ENCODE measurements around the gene KRT7.
A peak's percentile ranks its signal among the peaks of the same experiment; 100 is the strongest.
"Not testable (repeated sequence)": the region's sequence is repeated elsewhere in the genome, so short reads cannot be mapped to it uniquely, and the experiment has no call there.

Gene KRT7

GRCh38 chr12:52227606-52228166, 5.4 kb upstream of the KRT7 start:
- no peak overlapping the region for H3K27ac ChIP-seq
- DNase-seq (ENCODE audit: low read depth, low spot score), result no peak

GRCh38 chr12:52228366-52228765, 4.7 kb upstream of the KRT7 start:
- peak overlapping the region; percentile 98 for H3K27ac ChIP-seq
- no peak for DNase-seq (ENCODE audit: low read depth, low spot score)

- peak overlapping the region; percentile 98 for H3K27ac ChIP-seq
- no peak for DNase-seq (ENCODE audit: low read depth, low spot score)
Observed at GRCh38 chr12:52228931-52229330, 4.1 kb upstream of the KRT7 start.

- peak overlapping the region; percentile 98 for H3K27ac ChIP-seq
- no peak for DNase-seq (ENCODE audit: low read depth, low spot score)
Observed at GRCh38 chr12:52229836-52230343, 3.2 kb upstream of the KRT7 start.

- H3K27ac ChIP-seq, result peak overlapping the region; percentile 98
- DNase-seq (ENCODE audit: low read depth, low spot score), result no peak
Observed at GRCh38 chr12:52230364-52231281, 2.4 kb upstream of the KRT7 start.

GRCh38 chr12:52231305-52232202, 1.5 kb upstream of the KRT7 start:
- H3K27ac ChIP-seq, result peak overlapping the region; percentile 98
- DNase-seq (ENCODE audit: low read depth, low spot score), result no peak

GRCh38 chr12:52232203-52232673, 805 bp upstream of the KRT7 start:
- peak overlapping the region; percentile 98 for H3K27ac ChIP-seq
- no peak for DNase-seq (ENCODE audit: low read depth, low spot score)

- H3K27ac ChIP-seq, result peak overlapping the region; percentile 98
- DNase-seq (ENCODE audit: low read depth, low spot score), result no peak
Observed at GRCh38 chr12:52233462-52234207, 592 bp downstream of the KRT7 start.

- peak overlapping the region; percentile 98 for H3K27ac ChIP-seq
- no peak for DNase-seq (ENCODE audit: low read depth, low spot score)
Observed at GRCh38 chr12:52234223-52234810, 1.3 kb downstream of the KRT7 start.

GRCh38 chr12:52235001-52235764, 2.1 kb downstream of the KRT7 start:
- DNase-seq (ENCODE audit: low read depth, low spot score), result no peak
- peak overlapping the region; percentile 98 for H3K27ac ChIP-seq

- DNase-seq (ENCODE audit: low read depth, low spot score), result no peak
- peak overlapping the region; percentile 98 for H3K27ac ChIP-seq
Observed at GRCh38 chr12:52235822-52236361, 2.8 kb downstream of the KRT7 start.

GRCh38 chr12:52236386-52237050, 3.5 kb downstream of the KRT7 start:
- peak overlapping the region; percentile 98 for H3K27ac ChIP-seq
- DNase-seq (ENCODE audit: low read depth, low spot score), result no peak

GRCh38 chr12:52238207-52238840, 5.3 kb downstream of the KRT7 start:
- DNase-seq (ENCODE audit: low read depth, low spot score), result no peak
- H3K27ac ChIP-seq, result peak overlapping the region; percentile 98

- H3K27ac ChIP-seq, result peak overlapping the region; percentile 98
- DNase-seq (ENCODE audit: low read depth, low spot score), result no peak
Observed at GRCh38 chr12:52238916-52239646, 6.0 kb downstream of the KRT7 start.

GRCh38 chr12:52239767-52240166, 6.7 kb downstream of the KRT7 start:
- H3K27ac ChIP-seq, result peak overlapping the region; percentile 98
- no peak for DNase-seq (ENCODE audit: low read depth, low spot score)

- not testable (repeated sequence) for DNase-seq (ENCODE audit: low read depth, low spot score)
- H3K27ac ChIP-seq, result peak overlapping the region; percentile 98
Observed at GRCh38 chr12:52240247-52240646, 7.2 kb downstream of the KRT7 start.
